GM12801 (cell line): ENCODE measurements around the gene SFSWAP.

Experiments
- CTCF ChIP-seq: IDR thresholded peaks from one replicate; pipeline ENCODE4 v1.5.1; 2011; ENCODE audit warnings: control low read depth; ENCODE audit not compliant: insufficient read length; ENCODE audit errors: extremely low read depth

SFSWAP gene

GRCh38 chr12:131793243-131794022 lies 82.5 kb downstream of the SFSWAP start:
- TF ChIP-seq CTCF: no peak

GRCh38 chr12:131794061-131794460 lies 83.2 kb downstream of the SFSWAP start:
- no peak for TF ChIP-seq CTCF

- TF ChIP-seq CTCF: no peak
Observed at GRCh38 chr12:131794573-131794972, 83.7 kb downstream of the SFSWAP start.

GRCh38 chr12:131795064-131795463 lies 84.2 kb downstream of the SFSWAP start:
- no peak for TF ChIP-seq CTCF

GRCh38 chr12:131795690-131796410 lies 85.0 kb downstream of the SFSWAP start:
- TF ChIP-seq CTCF: no peak

- no peak for TF ChIP-seq CTCF
Observed at GRCh38 chr12:131796411-131796736, 85.5 kb downstream of the SFSWAP start.

- TF ChIP-seq CTCF: no peak
Observed at GRCh38 chr12:131796754-131797587, 86.1 kb downstream of the SFSWAP start.
